Left renal cortex interstitium (tissue), 4 donors: Measurements from ENCODE around the gene PTPN1. TPM values are rescaled to one million over a fixed set of nuclear protein-coding genes. Genes with fewer than 3 reads are reported as not detected.
"Not testable (repeated sequence)": the region's sequence is repeated elsewhere in the genome, so short reads cannot be mapped to it uniquely, and the experiment has no call there.

Experiments
- DNase-seq, 4 donors: peaks; one replicate each; pipeline ENCODE4 v3.0.0-alpha.2; 2013; ENCODE audit warnings: low read depth in 4 of 4, low spot score in 2 of 4, missing footprints in 1 of 4
- polyA plus RNA-seq, 4 donors: library from polyadenylated mRNA; unstranded; fragments of 120-200 nt; gene quantifications; one replicate each; pipeline ENCODE4 v1.2.1, GENCODE V29; 2013; ENCODE audit not compliant: insufficient read length in 4 of 4

Gene PTPN1
- polyA plus RNA-seq, result 10 to 100 TPM; 31.3 to 33.6 (median 32.4) TPM

GRCh38 chr20:50509923-50510705 lies at the start of gene PTPN1:
Gene PTPN1 (plus strand): TSS chr20:50510383. CDS start chr20:50510528, 145 bp downstream.
- peak; percentile 96 to 99 (median 98) for DNase-seq

- DNase-seq, result peak in 2 of 4 donors; percentile 59 to 61
These were observed 49.4 kb upstream of the PTPN1 start for GRCh38 chr20:50460608-50461267.

- DNase-seq, result no peak
These were observed 48.0 kb upstream of the PTPN1 start for GRCh38 chr20:50462093-50462690.

GRCh38 chr20:50464026-50464724 lies 46.0 kb upstream of the PTPN1 start:
- no peak for DNase-seq

GRCh38 chr20:50464725-50465650 lies 45.2 kb upstream of the PTPN1 start:
- DNase-seq, result no peak

- DNase-seq, result no peak
These were observed 43.0 kb upstream of the PTPN1 start for GRCh38 chr20:50467174-50467573.

GRCh38 chr20:50467718-50468356 lies 42.3 kb upstream of the PTPN1 start:
- no peak for DNase-seq

GRCh38 chr20:50468378-50468798 lies 41.8 kb upstream of the PTPN1 start:
- DNase-seq, result no peak

GRCh38 chr20:50469176-50469723 lies 40.9 kb upstream of the PTPN1 start:
- no peak for DNase-seq

- no peak for DNase-seq
These were observed 40.4 kb upstream of the PTPN1 start for GRCh38 chr20:50469796-50470195.

- no peak for DNase-seq
These were observed 39.8 kb upstream of the PTPN1 start for GRCh38 chr20:50470264-50470858.

GRCh38 chr20:50471231-50471630 lies 39.0 kb upstream of the PTPN1 start:
- DNase-seq, result no peak

GRCh38 chr20:50472693-50473664 lies 37.2 kb upstream of the PTPN1 start:
- DNase-seq, result no peak

GRCh38 chr20:50474356-50474755 lies 35.8 kb upstream of the PTPN1 start:
- DNase-seq, result not testable (repeated sequence)

GRCh38 chr20:50475681-50476292 lies 34.4 kb upstream of the PTPN1 start:
- DNase-seq, result no peak

- no peak for DNase-seq
These were observed 32.8 kb upstream of the PTPN1 start for GRCh38 chr20:50477239-50477872.
